HT-29 (cell line): Measurements from ENCODE around the gene AANAT. TPM values are rescaled to one million over a fixed set of nuclear protein-coding genes. Genes with fewer than 3 reads are reported as not detected.

Experiments
- DNase-seq: peaks from one replicate; pipeline ENCODE4 v3.0.0-alpha.2; 2015; ENCODE audit warnings: low spot score
- total RNA-seq: library from RNA; depleted of rRNA; stranded (reverse); fragments of >200 nt; shearing (Covaris generic); gene quantifications from 2 replicates; pipeline ENCODE4 v1.2.3, GENCODE V29; 2014

The AANAT gene
- total RNA-seq, 1 experiment from 2014 or later = not detected

- no peak for DNase-seq
These were observed 24.8 kb upstream of the AANAT start for GRCh38 chr17:76442341-76443338.

DNA sequence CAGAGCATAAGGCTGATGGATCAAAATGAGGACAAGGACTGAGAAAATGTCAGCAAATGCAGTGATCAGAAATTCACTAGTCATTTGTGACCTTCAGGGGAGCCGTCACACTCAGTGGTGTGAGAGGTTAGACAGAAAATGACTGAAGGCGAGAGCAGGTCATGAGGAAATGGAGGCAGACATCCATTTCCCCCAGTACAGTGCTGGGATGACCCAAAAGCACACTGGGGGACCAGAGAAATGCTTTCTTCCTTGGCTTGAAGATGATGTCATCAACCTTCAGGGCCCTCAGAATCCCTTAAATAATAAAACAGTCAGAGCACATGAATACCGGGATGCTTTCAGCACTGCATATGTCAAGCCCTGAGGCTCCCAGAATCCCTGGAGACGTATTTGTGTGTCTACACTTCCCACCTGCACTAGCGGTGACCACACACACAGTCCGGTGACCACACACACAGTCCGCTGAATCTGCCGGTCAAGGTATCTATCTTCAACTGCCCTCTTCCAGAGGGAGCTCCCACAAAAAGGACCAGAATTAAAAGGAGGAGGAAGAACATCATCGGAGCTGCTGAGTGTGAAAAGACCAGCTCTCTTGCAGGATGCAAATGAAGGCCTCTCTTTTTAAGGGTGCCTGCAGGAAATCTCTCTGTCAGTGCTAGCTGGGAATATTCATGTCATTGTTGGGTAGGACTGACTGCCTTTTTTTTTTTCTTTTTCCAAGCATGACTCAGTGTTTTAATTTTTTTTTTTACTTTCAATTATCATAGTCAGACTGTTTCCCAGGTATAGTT is 22.7 kb upstream of the AANAT start:
- DNase-seq = no peak

- no peak for DNase-seq
These were observed 21.5 kb upstream of the AANAT start for GRCh38 chr17:76445697-76446448.

DNA sequence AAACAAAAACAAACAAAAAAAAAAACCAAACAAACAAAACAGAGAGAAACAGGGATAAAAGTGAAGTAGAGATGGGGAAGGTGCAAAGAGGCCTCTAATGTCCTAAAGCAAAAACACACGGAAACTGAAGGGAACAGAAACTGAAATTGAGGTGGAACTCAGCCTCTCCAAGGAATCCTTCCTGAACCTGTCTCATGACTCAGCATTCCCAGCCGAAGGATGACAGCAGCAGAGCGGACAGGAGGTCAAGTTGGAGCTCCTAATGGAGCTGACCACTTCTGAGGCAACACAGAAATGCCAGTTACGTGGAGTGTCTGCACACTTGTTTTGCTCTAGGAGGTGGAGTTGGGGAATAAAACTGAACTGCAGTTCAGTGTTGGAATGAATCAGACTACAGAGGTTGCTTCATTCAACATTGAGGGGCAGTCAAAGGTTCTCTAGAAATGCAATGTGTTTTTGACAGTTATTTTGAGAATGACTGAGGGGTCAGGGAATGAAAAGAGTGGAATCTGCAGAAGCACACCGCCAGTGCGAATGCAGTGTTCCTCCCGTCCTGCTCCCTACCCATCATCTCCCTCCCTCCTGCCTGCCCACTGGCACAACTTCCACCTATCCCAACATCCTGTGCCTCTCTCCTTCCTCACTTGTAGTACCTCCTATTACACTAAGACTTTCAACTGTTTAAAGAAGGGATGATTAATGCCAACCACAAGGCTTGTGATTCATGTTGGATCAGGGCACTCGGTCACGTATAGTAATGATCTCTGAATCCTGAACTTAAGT is 20.8 kb upstream of the AANAT start:
- peak; percentile 67 for DNase-seq

- no peak for DNase-seq
These were observed 19.3 kb upstream of the AANAT start for GRCh38 chr17:76447931-76448652.

GRCh38 chr17:76449126-76449525 is 18.3 kb upstream of the AANAT start:
- DNase-seq = no peak

DNA sequence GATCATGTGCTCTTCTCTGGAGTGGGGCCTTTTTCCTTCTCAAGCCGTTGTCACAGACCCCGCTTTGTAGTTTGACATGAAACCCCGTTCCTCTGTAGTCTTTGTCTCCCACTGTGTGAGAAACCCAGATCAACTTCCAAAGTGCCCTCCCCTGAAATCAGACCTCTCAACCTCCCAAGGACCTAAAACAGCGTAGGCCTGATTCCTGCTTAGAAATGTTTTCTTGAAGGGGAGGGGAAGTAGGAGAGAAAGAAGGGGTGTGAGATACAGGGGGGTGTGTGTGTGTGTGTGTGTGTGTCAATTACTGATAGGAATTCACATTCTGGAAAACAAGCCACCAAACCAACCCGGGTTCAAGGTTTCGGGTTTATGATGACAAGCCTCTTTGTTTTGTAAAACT is 15.9 kb upstream of the AANAT start:
- no peak for DNase-seq

- peak; percentile 15 for DNase-seq
These were observed 15.2 kb upstream of the AANAT start for GRCh38 chr17:76452127-76452659.

GRCh38 chr17:76452660-76453430 is 14.6 kb upstream of the AANAT start, which contains the start of gene UBE2O:
Gene UBE2O, minus strand, starts transcription at chr17:76453152. Its CDS starts 11 bp downstream, at chr17:76453141.
- DNase-seq = peak; percentile 82

DNA sequence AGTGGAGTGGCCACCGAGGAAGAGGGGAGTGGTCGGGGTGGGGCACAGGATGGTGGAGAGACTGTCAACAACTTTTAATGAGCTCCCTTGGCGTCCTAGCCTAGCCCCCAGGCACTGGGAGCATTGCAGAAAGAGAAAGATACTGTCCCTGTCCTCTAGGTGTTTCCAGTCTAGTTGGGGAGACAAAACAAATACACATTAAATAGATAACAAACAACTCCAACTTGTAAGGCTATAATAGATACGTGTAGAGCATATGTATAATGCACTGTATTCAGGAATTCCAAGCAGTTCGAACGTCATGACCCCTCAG is 14.0 kb upstream of the AANAT start:
- DNase-seq = no peak

GRCh38 chr17:76458580-76459490 is 8.6 kb upstream of the AANAT start:
- peak; percentile 71 for DNase-seq

DNA sequence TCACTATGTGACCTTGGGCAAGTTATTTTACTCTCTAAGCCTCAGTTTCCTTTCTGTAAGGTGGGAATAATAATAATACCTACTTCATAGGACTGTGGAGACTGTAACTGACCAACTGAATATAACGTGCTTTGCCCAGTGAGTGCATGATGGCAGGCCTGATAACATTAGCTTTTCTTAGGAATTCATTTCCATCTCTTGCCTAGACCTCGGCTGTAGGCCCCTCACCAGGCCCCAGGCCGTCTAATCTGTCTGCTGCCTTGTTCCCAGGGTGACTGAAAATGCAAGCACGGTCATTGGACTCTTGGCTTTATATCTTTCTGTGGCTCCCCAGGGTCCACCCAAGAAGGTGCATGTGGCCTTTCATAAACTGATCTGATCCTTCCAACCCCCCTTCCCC is 7.7 kb upstream of the AANAT start:
- no peak for DNase-seq

DNA sequence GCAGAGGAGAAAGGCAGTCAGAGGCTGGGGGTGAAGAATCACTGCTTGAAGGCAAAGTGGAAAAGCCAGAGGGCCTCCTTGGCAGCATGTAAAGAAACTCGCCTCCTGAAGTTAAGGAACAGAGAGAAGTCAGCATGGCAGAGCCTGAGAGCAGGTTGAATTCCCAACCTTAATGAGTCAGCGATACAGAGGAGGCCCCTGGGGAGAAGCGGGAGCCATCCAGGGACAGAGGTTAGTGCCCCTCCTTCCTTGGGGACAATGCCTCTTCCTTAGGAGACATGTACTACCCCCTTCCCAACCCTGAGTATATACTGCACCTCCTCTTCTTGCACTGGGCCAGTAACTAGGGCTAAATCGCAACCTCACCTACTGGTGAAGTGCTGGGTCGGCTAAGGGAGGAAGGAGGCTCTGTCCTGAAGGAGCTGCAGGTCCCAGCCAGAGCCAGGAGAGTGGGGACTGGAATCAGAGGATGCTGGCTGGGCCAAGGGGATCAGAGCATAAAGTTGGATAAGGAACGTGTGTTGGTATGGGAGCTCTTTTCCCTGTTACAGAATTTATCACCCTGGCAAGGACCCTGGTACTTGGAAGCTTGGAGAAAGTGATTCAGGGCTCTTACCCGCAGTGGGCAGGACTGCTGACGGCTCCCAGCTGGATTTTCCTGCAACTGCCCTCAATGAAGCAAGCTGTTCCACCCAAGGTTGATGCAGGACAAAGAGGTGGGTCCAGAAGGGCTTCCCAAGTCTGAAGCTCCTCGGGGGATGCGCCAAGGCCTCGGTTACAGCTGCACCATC is 5.4 kb upstream of the AANAT start:
- DNase-seq = no peak

- DNase-seq = no peak
These were observed 4.7 kb upstream of the AANAT start for GRCh38 chr17:76462556-76463290.

GRCh38 chr17:76466775-76467130 is 650 bp upstream of the AANAT start:
- no peak for DNase-seq

GRCh38 chr17:76467809-76468633 is 618 bp downstream of the AANAT start:
- DNase-seq = no peak
